GM12878 (cell line): ENCODE measurements around the gene INSL3. TPM values are rescaled to one million over a fixed set of nuclear protein-coding genes. Genes with fewer than 3 reads are reported as not detected.

Experiments used
- ATAC-seq: fragments of 200-7000 bp; cut with Tn5 transposase; 3 replicates; pipeline ENCODE4 v1.9.1; 2020; ENCODE audit warnings: mild to moderate bottlenecking, moderate library complexity
- BruUV-seq: library from RNA; stranded (reverse); fragments of 400-500 nt; replicated peaks from 2 replicates; lab custom pipeline; 2021; lab: Mats Ljungman, UMichigan
- CTCF ChIA-PET: fragments of 300-600 bp; sonication (Branson Sonifier 250); formaldehyde crosslinking; extraction: SDS; loops from one replicate; lab custom pipeline; 2021; ENCODE audit warnings: inconsistent platforms; lab: Yijun Ruan, JAX
- POLR2A ChIA-PET: fragments of 350-600 bp; formaldehyde crosslinking; extraction: SDS; loops from one replicate; lab custom pipeline; 2021; ENCODE audit warnings: inconsistent platforms; lab: Charles Lee
- RAD21 ChIA-PET: fragments of 300-600 bp; sonication (Branson Sonifier 250); formaldehyde crosslinking; loops from one replicate; lab custom pipeline; 2023; ENCODE audit warnings: antibody characterized with exemption; ENCODE audit not compliant: unreplicated experiment; lab: Charles Lee
- SMC1A ChIA-PET: fragments of 300-600 bp; sonication (Branson Sonifier 250); formaldehyde crosslinking; loops from one replicate; lab custom pipeline; 2023; ENCODE audit not compliant: unreplicated experiment, uncharacterized antibody; lab: Charles Lee
- DNase-seq: peaks from one replicate; pipeline ENCODE4 v3.0.0-alpha.2; 2011; ENCODE audit warnings: low read depth, low spot score
- FAIRE-seq: peaks from 3 replicates; lab custom pipeline; 2011; peaks lifted over from hg19 to GRCh38; lab: Jason Lieb, UNC
- H2AFZ ChIP-seq: 2 replicates; pipeline ENCODE4 v1.6.0; 2011; ENCODE audit warnings: low read depth, low read length, control low read depth; ENCODE audit not compliant: control insufficient read depth
- H3K27ac ChIP-seq: 2 replicates; pipeline ENCODE4 v1.5.1; 2011; ENCODE audit warnings: control low read depth; ENCODE audit not compliant: control insufficient read depth, insufficient read depth
- H3K27me3 ChIP-seq, 2 experiments: replicated peaks in 1 of 2; 2 replicates each; pipeline versions ENCODE4 v1.6.0 to v1.6.1; 2011; ENCODE audit warnings: low read length in 1 of 2; ENCODE audit not compliant: control insufficient read depth in 2 of 2, insufficient read depth in 2 of 2
- H3K36me3 ChIP-seq, 2 experiments: 2 replicates each; pipeline ENCODE4 v1.5.1; 2011; ENCODE audit warnings: low read length in 1 of 2; ENCODE audit not compliant: control insufficient read depth in 2 of 2, insufficient read depth in 2 of 2
- H3K4me1 ChIP-seq: 2 replicates; pipeline ENCODE4 v1.6.1; 2011; ENCODE audit warnings: mild to moderate bottlenecking, low read length, moderate library complexity, mixed read lengths; ENCODE audit not compliant: control insufficient read depth, insufficient read depth
- H3K4me2 ChIP-seq: 2 replicates; pipeline ENCODE4 v1.6.0; 2011; ENCODE audit warnings: control low read depth; ENCODE audit not compliant: control insufficient read depth, insufficient read depth
- H3K4me3 ChIP-seq: fragments of 200-600 bp; sonication (generic); 2 replicates; pipeline ENCODE4 v1.5.1; 2016
- H3K79me2 ChIP-seq: 2 replicates; pipeline ENCODE4 v1.6.0; 2011; ENCODE audit warnings: low read length; ENCODE audit not compliant: control insufficient read depth, insufficient read depth
- H3K9ac ChIP-seq: 2 replicates; pipeline ENCODE4 v1.8.0; 2011; ENCODE audit warnings: low read length, control low read depth, mixed read lengths; ENCODE audit not compliant: control insufficient read depth, insufficient read depth
- H3K9me3 ChIP-seq: replicated peaks from 3 replicates; pipeline ENCODE4 v1.5.1; 2011; ENCODE audit warnings: mild to moderate bottlenecking, low read length; ENCODE audit not compliant: control insufficient read depth, insufficient read depth
- H4K20me1 ChIP-seq: 2 replicates; pipeline ENCODE4 v1.6.0; 2011; ENCODE audit not compliant: control insufficient read depth, insufficient read depth
- BCL11A ChIP-seq: IDR thresholded peaks from 2 replicates; pipeline ENCODE4 v1.6.1; 2011; ENCODE audit warnings: low read depth, low read length
- BMI1 ChIP-seq: fragments of 450-650 bp; IDR thresholded peaks from 2 replicates; pipeline ENCODE4 v1.6.1; 2016; ENCODE audit warnings: mild to moderate bottlenecking, moderate library complexity, borderline replicate concordance
- CBFB ChIP-seq: IDR thresholded peaks from 2 replicates; pipeline ENCODE4 v1.6.1; 2016; ENCODE audit warnings: antibody characterized with exemption, low read depth
- CHD1 ChIP-seq: IDR thresholded peaks from 2 replicates; pipeline ENCODE4 v1.6.1; 2012; ENCODE audit warnings: low read depth, low read length, improper control_type of control experiment
- CREB1 ChIP-seq: IDR thresholded peaks from 2 replicates; pipeline ENCODE4 v1.6.1; 2012; ENCODE audit warnings: low read depth, mild to moderate bottlenecking, inconsistent platforms
- E2F8 ChIP-seq: fragments of 450-650 bp; IDR thresholded peaks from 2 replicates; pipeline ENCODE4 v1.6.1; 2018; ENCODE audit warnings: mild to moderate bottlenecking, low read depth, moderate library complexity; ENCODE audit not compliant: partially characterized antibody
- ETV6 ChIP-seq, 2 experiments: fragments of 450-650 bp in 1 of 2; IDR thresholded peaks in 1 of 2; conservative IDR thresholded peaks in 1 of 2; 2 replicates each; pipeline ENCODE4 v1.6.1; 2014; ENCODE audit warnings: antibody characterized with exemption in 1 of 2, borderline replicate concordance in 1 of 2, low read depth in 1 of 2, mild to moderate bottlenecking in 1 of 2, moderate library complexity in 1 of 2
- GATAD2B ChIP-seq: fragments of 450-650 bp; conservative IDR thresholded peaks from 2 replicates; pipeline ENCODE4 v1.6.1; 2017; ENCODE audit warnings: low read depth, mild to moderate bottlenecking, moderate library complexity
- SUPT20H ChIP-seq: IDR thresholded peaks from 2 replicates; pipeline ENCODE4 v1.6.1; 2011; ENCODE audit warnings: low read depth, mild to moderate bottlenecking, low read length, moderate library complexity, borderline replicate concordance; ENCODE audit not compliant: control insufficient read depth
- ZBTB33 ChIP-seq: fragments of 450-650 bp; IDR thresholded peaks from 2 replicates; pipeline ENCODE4 v1.6.1; 2017; ENCODE audit warnings: mild to moderate bottlenecking
- ZNF384 ChIP-seq: IDR thresholded peaks from 2 replicates; pipeline ENCODE4 v1.6.1; 2012; ENCODE audit warnings: low read depth, mild to moderate bottlenecking, low read length, improper control_type of control experiment, borderline replicate concordance
- ZZZ3 ChIP-seq: IDR thresholded peaks from 2 replicates; pipeline ENCODE4 v1.6.1; 2011; ENCODE audit warnings: low read depth; ENCODE audit not compliant: control insufficient read depth, insufficient read length
- WGBS: methylation state at CpG from one replicate; pipeline ENCODE4 v1.1.6; 2016; ENCODE audit warnings: low lambda C conversion rate; ENCODE audit not compliant: insufficient replicate concordance, insufficient coverage; ENCODE audit errors: missing lambda C conversion rate; 5-methylcytosine and 5-hydroxymethylcytosine counted together
- in situ Hi-C: fragments of 300-500 bp; cut with MboI; formaldehyde crosslinking; loops from 9 replicates; pipeline ENCODE4 v1.14.3; 2018; ENCODE audit warnings: mixed read lengths
- intact Hi-C: fragments of 100-400 bp; cut with micrococcal nuclease; formaldehyde crosslinking; loops from one replicate; pipeline ENCODE4 v1.14.2; 2022; ENCODE audit not compliant: unreplicated experiment
- polyA plus RNA-seq, 11 experiments: library from polyadenylated mRNA; depleted of rRNA in 4 of 11; unstranded in 6 of 11; stranded (reverse) in 5 of 11; fragments of >200 nt; fragmentation: Nextera tagmentation in 4 of 11; fragmentation: Illumina TruSeq in 1 of 11; extraction: Ambion mirVana in 4 of 11; extraction: Trizol in 1 of 11; gene quantifications; 1 replicate in 1 of 11; 2 replicates in 10 of 11; pipeline versions ENCODE4 v1.2.1 to v1.2.3, GENCODE V29; 2011 to 2016; ENCODE audit warnings: inconsistent platforms in 2 of 11, missing spikeins in 2 of 11, low read depth in 1 of 11
- total RNA-seq, 4 experiments: library from RNA; depleted of rRNA in 3 of 4; stranded (reverse); fragments of >200 nt in 3 of 4; fragmentation: Illumina TruSeq in 1 of 4; extraction: Trizol in 1 of 4; gene quantifications; 2 replicates each; pipeline versions ENCODE4 v1.2.1 to v1.2.3, GENCODE V29; 2013 to 2021
- TF ChIP-seq, protein P1 (sequence below): IDR thresholded peaks from 2 replicates; pipeline ENCODE4 v1.6.1; 2011; ENCODE audit warnings: mild to moderate bottlenecking, low read depth, low read length, moderate library complexity; ENCODE audit not compliant: insufficient replicate concordance
- TF ChIP-seq, protein P2 (sequence below): IDR thresholded peaks from 2 replicates; pipeline ENCODE4 v1.6.1; 2012; ENCODE audit warnings: low read depth, low read length, improper control_type of control experiment

The INSL3 gene
- total and polyA plus RNA-seq, 10 of the 15 experiments (the other 5 are each of a cell fraction or from before 2014, with no cell fraction given), result 0.27 to 1.9 (median 0.70) TPM

GRCh38 chr19:17869114-17869608, 47.8 kb upstream of the INSL3 start:
- no peak for FAIRE-seq
- in situ Hi-C loops, result loop anchor here (5.0 kb wide), 2 partner anchors 58 to 118 kb away; no protein-coding TSS in a partner anchor
- TF ChIP-seq ZBTB33 (no peak), GATAD2B (no peak), CREB1 (no peak), ETV6 (conservative IDR thresholded peaks at IDR 0.05 in 1 of 2, IDR thresholded peaks at IDR 0.05 in 1 of 2; ENCODE audit: borderline replicate concordance in 1 of 2, low read depth in 1 of 2) (no peak), CBFB (no peak), BCL11A (no peak), BMI1 (no peak), ZZZ3 (no peak), CHD1 (no peak), SUPT20H (no peak), E2F8 (no peak), ZNF384 (no peak)
- TF ChIP-seq, protein P1, sequence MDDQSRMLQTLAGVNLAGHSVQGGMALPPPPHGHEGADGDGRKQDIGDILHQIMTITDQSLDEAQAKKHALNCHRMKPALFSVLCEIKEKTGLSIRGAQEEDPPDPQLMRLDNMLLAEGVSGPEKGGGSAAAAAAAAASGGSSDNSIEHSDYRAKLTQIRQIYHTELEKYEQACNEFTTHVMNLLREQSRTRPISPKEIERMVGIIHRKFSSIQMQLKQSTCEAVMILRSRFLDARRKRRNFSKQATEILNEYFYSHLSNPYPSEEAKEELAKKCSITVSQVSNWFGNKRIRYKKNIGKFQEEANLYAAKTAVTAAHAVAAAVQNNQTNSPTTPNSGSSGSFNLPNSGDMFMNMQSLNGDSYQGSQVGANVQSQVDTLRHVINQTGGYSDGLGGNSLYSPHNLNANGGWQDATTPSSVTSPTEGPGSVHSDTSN, result no peak
- TF ChIP-seq, protein P2, sequence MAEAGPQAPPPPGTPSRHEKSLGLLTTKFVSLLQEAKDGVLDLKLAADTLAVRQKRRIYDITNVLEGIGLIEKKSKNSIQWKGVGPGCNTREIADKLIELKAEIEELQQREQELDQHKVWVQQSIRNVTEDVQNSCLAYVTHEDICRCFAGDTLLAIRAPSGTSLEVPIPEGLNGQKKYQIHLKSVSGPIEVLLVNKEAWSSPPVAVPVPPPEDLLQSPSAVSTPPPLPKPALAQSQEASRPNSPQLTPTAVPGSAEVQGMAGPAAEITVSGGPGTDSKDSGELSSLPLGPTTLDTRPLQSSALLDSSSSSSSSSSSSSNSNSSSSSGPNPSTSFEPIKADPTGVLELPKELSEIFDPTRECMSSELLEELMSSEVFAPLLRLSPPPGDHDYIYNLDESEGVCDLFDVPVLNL, result no peak

More at GRCh38 chr19:17869114-17869608, 47.8 kb upstream of the INSL3 start:
- 64% methylated on average over 11 of the region's 11 CpGs for WGBS
- Histone ChIP-seq H3K9ac (no peak overlapping the region), H3K27ac (no peak overlapping the region), H4K20me1 (no peaks in the 10 kb centered on the region; the same call in 1 of the 2 replicates), H3K4me1 (peaks cover 3% of the 10 kb centered on the region), H3K79me2 (no peaks in the 10 kb centered on the region), H3K36me3 (peaks cover 0 to 3% of the 10 kb centered on the region in 2 experiments; a peak in 2 of 4 replicates), H3K9me3 (no peaks in the 10 kb centered on the region), H3K4me2 (no peak overlapping the region), H2AFZ (no peak overlapping the region), H3K27me3 (peaks cover 3 to 4% of the 10 kb centered on the region in 2 experiments; a peak in 3 of 4 replicates), H3K4me3 (no peak overlapping the region)
- CTCF ChIA-PET, result interaction anchor here (1.5 to 3.0 kb wide), 2 partner anchors 63 to 69 kb away, joined by 3 to 36 read pairs; partner anchors contain the start of gene CCDC124
- BruUV-seq, result no TSS peak
- ATAC-seq, result no peak
- intact Hi-C loops, result no loop called here
- POLR2A ChIA-PET, result interaction anchor here (0.9 kb wide), 1 partner anchor 64 kb away, joined by 3 read pairs; the partner anchor contains the start of gene CCDC124
- no peak for DNase-seq
- SMC1A ChIA-PET, result interaction anchor here (2.7 kb wide), 1 partner anchor 64 kb away, joined by 11 read pairs; the partner anchor contains the start of gene CCDC124
- RAD21 ChIA-PET, result interaction anchor here (2.2 to 3.0 kb wide), 2 partner anchors 10 to 63 kb away, joined by 8 to 33 read pairs; partner anchors contain the start of genes CCDC124 and RPL18A
